HG03064 (cell line): Measurements from ENCODE around the gene UPF3A.

Source experiments
- ATAC-seq: cut with Tn5 transposase; IDR thresholded peaks from one replicate; pipeline ENCODE4 v1.9.1; 2021; ENCODE audit warnings: low read depth; ENCODE audit not compliant: unreplicated experiment

The UPF3A gene

DNA sequence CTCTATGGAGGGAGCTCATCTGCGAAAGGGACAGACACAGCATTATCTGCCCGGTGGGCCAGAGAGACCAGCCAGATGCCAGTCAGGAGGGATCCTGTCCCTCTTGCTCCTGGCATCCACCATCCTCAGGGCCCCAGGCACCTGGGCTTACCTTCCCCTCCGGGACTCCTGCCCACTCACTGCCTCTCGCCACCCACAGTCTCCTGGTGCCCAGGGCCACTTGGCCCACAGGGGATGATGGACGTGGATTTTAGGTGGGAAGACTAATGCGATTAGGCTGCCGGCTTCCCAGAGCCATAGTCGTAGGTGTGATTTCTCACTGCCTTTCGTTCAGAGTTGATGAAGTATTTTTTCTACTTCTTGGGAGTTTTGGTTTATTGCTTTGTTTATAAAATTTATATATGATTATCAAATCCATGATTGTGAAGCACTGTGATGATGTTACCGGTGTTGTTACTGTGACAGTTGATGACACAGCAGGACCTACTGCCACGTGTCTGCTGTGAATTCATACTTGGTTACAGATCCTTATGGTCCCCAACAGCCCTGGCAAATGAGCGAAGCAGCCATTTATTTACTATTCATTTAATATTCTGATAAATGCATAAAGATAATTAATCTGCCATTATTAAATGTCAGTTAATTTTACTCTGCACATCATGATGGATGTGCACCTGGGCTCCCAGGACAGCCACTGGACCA, 18.4 kb downstream of the UPF3A start:
- no peak for ATAC-seq

DNA sequence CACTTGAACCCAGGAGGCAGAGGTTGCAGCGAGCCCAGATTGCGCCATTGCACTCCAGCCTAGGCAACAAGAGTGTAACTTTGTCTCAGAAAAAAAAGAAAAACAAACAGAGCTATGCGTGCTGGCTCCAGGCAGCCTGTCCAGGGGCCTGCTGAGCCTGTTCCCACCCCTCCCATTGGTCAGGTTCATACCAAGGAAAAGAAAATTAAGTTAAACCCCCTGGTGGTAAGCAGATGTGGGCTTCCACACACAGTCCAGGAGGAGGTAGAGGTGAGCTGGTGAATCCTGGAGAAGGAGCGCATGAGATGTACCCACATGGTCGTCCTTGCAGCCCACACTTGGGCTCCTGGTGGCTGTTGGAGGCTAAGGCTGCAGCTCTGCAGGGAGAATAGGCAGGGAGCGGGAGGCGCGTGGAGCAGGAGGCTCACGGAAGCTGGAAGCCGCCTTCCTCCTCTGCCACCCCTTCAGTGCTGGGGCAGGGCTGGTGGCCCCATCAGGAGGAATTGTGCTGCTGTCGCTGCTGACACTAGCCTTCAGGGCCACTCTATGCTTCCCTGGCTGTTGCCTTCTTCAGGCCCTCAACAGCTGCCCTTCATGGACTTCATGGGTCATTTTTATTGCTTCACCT, 22.4 kb downstream of the UPF3A start:
- ATAC-seq: no peak

DNA sequence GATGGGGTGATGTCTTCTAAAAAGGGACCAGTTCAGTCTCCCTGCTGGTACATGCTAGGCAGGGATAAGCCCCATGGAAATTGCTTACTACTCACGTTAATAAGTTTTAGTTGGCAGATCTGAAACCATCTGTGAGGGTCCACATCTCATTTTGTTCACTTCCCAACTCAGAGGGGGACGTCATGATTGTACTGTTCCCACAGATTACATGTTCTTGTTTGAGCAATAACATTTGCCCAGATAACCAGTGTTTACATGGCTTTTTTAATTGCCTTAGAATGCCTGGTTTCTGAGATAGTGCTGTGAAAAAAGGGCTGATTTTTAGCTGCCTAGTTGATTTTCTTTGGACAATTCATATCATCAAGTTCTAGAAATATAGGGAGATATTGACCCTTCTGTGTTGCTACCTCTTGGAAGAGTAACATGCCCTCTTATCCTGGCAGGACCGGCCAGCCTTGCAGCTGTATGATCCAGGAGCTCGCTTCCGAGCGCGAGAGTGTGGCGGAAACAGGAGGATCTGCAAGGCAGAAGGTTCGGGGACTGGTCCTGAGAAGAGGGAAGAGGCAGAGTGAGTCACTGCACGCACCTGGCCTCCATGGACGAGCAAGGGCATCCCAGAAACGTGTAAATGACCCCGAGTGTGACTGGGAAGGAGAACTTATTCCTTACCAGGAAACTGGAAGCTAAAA, 23.1 kb downstream of the UPF3A start:
- no peak for ATAC-seq

DNA sequence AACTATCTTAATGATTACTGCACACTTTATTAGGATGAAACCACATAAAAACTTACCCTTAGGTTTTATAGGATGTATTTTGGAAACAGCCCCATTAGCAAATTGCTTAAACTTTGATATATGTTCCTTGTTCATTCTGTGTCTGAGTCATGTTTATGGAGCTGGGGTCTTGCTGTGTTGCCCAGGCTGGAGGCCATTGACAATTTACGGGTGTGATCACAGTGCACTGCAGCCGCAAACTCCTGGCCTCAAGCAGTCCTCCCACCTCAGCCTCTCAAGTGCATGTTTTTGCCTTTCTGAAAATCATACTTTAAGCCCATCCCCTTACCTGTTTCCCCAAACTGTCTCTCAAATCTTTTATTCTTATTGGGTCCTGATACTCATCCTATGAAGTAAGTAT, 27.7 kb downstream of the UPF3A start:
- no peak for ATAC-seq

DNA sequence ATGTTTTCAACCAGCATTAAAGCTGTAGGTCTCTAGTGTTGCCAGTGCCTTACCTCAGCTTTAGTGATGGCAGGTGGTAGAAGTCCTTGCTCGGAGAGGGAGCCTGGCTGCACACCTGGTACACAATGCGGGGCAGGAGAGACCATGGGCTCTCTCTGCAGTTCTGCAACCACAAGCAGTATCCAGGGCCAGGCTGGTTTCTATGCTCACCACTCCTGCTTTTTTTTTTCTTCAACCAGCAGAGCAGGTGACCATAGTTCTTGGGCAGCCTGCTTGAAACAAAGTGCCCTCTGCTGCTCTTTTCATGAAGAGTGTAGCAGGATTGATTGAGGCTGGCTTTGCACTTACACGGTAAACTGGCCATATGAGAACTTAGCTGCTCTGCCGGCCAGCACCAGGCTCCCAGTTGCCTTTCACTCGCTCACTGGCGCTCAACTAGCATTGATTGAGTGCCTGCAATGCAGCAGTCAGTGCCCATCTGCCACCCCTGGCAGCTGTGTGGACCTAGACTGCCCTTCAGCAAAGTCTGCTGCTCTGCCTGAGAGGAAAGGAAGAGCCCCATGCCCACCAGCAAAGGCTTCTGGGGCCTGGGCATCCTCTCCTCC, 28.5 kb downstream of the UPF3A start:
- ATAC-seq: no peak

DNA sequence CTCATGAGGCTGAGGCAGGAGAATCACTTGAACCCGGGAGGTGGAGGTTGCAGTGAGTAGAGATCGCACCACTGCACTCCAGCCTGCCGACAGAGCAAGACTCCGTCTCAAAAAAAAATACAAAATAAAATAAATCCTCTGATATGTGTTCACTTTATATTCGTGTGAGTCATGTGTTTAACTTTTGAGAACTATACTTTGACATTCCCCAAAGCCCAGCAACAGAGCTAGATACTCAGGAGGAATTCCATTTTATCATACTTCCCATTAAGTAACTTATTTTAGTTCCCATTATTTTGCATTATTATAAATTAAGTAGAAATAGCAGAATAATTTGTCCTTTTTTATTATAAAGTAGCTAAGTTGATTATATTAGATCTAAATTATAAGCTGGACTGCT, 29.6 kb downstream of the UPF3A start:
- ATAC-seq: no peak

DNA sequence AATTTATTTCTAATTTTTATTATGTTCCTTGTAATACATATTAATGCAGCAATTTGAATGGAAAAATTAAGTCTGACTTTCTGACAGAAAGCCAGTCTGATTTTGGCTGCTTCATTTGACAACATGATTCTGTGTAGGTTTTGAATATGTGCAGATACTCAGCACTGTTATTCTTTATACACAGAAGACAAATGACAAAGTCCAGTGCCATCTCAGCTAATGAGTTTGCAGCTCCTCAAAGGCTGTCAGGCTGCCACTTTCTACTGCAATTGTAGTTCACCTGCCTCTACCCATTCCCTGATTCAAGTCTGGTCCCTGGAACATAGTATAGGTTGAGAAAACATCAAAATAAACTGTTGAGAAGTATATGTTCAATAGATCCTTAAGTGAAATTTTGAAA, 30.0 kb downstream of the UPF3A start:
- no peak for ATAC-seq

DNA sequence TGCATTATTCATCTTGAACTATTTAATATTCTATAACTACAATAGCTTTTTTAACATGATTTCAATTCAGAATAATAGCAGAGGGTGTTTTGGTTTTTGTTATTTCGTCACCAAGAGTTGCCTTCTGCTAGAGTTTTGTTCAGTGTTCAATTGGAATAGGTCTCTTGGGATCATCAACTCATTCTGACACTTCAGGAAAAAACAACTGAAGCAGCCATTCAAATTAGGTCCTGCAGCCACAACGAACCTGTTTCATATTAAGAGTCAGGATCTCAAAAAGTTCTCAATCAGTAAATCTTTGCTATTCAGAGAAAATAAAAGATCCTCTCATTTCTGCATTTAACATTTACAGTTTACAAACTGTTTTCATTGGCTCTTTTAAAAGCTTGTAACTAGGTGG, 30.5 kb downstream of the UPF3A start:
- no peak for ATAC-seq

DNA sequence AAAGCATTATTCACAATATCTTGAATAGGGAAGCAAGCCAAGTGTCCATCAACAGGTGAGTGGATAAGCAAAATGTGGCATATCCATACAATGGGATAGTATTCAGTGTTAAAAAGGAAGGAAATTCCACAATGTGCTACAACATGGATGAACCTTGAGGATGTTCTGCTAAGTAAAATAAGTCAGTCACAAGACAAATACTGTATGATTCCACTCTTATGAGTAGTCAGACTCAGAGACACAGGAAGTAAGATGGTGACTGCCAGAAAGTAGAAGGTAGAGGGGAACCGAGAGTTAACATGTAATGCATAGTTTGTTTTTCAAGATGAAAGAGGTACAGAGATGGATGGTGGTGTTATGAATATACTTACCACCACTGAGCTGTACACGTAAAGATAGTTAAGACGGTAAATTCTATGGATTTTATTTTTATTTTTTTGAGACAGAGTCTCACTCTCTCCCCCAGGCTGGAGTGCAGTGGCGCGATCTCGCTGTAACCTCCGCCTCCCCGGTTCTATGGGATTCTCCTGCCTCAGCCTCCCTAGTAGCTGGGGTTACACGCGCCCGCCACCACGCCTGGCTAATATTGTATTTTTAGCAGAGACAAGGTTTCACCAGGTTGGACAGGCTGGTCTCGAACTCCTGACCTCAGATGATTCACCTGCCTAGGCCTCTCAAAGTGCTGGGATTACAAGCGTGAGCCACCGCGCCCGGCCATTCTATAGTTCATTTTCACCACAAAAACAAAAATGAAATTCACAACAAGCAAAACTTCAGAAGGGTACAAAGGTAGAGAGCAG, 31.9 kb downstream of the UPF3A start:
- no peak for ATAC-seq

DNA sequence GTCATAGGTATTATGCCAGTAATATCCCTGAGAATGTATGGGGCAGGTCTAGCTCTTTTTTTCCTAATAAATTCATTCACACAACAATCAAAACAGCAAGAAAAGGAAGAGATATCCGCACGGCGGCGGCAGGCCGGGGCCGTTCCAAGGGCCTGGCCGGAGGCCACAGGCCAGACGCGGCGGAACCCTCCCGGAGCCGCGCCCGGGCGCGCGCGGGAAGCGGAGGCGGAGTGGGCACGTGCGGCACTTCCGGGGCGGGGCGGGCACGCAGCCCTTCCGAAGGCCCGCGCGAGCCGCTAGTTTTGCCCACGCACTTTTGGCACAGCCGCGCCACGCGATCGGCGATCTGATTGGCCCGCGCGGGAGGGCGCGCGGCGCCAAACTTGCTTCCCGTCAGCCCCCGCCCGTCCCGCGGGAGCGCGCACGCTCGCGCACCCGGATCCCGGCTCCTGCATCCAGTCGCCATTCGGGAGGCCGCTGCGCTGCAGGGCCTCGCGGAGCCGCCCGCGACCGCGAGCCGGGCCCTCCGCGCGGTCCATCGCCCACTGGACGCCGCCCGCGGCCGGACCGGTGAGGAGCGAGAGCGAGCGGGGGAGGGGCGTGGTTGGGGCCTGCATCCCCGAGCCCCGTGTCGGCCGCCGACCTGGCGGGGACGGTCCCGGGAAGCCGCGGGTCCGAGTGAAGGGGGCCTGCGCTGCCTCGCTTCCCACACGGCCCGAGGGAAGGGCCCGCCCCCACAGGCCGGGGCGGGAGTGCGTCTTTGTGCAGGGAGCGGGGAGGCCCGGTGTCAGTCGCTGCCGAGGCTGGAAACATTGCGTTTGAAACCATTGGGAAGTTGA, 32.9 kb downstream of the UPF3A start, which contains the start of gene CHAMP1:
Gene CHAMP1, plus strand, starts transcription at position 430 of the 839 bp plus-strand sequence. CDS start 9,340 bp downstream, outside the sequence.
- peak; percentile 71 for ATAC-seq

DNA sequence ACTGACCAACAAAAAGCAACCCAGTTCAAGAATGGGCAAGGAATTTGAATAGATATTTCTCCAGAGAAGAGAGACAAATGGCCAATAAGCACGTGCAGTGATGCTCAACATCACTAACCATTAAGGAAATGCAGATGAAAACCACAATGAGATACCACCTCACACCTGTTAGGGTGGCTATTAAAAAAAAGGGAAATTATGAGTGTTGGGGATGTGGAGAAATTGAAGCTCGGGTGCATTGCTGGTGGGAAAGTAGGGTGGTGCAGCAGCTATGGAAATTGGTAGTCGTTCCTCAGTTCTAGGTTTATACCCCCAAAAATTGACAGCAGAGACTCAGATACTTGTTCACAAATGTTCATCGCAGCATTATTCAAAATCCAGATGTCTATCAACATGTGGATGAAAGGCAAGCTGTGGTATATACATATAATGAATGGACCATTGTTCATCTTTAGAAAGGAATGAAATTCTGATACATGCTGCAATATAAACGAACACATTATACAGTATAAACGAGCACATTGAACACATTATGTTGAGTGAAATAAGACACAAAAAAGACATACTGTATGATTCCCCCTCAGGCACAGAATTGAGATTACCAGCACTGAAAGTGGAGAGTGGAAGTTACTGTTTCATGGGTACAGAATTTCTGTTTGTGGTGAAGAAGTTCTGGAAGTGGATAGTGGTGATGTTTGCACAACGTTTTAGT, 33.8 kb downstream of the UPF3A start:
- ATAC-seq: peak; percentile 5

DNA sequence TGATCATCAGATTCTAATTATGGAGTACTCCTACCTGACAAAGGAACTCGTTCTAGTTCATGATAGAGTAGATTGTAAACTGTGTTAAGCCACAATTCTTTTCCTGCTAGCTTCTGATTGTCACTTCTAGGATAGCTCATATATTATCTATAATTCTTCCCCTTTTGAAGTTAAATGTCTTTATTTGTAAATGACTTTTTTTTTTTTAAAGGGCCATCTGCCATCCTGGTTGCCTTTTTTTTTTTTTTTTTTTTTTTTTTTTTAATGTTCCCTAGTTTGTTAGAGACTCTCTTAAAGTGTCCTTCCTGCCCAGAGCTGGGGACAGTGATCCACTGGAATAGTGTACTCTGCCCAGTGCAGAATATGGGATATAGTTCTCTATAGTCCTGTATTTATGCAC, 37.2 kb downstream of the UPF3A start:
- ATAC-seq: no peak

DNA sequence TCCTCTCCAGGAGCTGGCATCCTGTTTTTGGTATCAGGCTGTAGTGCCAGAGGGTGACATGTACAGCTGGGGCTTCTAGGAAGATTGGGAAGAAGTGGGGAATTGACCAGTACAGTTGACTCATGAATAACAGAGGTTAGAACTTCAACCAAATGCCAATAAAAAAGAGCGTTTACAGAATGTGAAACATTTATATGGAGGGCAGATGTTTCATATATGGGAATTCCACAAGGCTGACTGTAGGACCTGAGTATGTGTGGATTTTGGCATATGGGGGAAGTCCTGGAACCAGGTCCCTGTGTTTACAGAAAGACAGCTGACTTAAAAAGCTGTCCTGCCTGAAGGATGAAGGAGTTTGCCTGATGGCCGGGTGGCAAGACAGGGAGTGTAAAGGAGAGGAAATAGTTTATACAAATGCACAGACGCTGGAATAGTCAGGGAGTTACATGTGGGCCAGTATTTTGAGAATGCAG, 38.1 kb downstream of the UPF3A start:
- ATAC-seq: no peak

DNA sequence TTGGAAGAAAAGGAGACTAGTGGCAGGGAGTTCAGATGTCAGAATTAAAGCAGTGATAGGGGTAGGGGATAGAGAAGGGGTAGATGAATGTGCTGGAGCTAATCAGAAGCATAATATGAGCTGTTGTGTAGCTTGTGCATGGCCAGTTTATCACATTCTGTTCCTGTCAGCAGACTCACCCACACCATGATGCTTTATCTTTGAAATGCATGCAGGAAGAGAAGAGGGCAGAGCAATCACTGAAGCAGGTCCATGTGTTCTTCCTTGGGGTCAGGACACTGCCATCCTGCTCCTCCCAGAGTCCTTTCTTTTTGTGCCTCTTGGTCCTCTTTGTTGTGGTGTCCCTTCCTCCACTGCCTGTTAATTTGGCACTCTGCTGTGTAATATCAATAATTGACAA, 38.7 kb downstream of the UPF3A start:
- no peak for ATAC-seq

DNA sequence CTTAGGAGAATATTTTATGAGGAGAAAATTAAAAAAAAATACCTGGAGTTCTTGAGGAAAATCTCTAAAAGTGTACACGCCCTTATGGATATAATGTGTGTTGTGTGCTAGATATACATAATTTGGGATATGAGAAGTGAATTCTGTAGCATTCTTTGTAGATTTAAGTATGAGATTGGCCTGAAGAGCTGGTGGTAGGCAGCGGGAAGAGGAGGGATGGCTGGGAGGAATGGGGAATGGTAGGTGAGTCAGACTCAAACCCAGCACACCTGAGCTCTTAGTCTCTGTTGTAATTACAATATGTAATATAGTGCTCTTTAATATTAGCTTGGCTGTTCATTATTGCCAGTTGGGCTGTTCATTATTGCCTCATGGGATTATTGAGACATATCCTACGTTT, 39.9 kb downstream of the UPF3A start:
- no peak for ATAC-seq

DNA sequence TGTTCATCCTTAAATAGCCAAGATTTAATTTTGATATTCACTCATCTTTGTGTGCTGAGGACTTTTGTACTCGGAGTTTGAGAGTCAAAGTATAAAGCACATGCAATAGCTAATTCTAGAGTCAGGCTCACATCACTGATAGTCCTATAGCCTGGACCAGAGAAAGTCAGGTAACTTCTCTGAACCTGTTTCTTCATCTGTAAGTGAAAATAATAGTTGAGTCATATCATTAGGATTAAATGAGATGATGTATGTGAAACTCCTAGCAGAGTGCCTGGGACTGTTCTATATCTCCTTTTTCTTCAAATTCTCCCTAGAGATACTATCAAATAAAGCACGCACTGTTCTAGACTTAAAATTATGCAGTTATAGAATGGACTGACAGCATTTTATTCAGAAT, 41.9 kb downstream of the UPF3A start:
- no peak for ATAC-seq

DNA sequence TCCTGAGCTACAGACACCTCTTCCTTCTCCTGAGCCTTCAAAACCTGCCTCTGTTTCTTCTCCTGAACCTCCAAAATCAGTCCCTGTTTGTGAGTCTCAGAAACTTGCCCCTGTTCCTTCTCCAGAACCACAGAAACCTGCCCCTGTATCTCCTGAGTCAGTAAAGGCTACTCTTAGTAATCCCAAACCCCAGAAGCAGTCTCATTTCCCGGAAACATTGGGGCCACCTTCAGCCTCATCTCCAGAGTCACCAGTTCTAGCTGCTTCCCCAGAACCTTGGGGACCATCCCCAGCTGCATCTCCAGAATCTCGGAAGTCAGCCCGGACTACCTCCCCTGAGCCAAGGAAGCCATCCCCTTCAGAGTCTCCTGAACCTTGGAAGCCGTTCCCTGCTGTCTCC, 42.9 kb downstream of the UPF3A start:
- no peak for ATAC-seq

DNA sequence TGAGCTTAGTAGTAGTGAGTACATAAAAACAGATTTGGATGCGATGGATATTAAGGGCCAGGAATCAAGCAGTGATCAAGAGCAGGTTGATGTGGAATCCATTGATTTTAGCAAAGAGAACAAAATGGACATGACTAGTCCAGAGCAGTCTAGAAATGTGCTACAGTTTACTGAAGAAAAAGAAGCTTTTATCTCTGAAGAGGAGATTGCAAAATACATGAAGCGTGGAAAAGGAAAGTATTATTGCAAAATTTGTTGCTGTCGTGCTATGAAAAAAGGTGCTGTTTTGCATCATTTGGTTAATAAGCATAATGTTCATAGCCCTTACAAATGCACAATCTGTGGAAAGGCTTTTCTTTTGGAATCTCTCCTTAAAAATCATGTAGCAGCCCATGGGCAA, 44.3 kb downstream of the UPF3A start:
- no peak for ATAC-seq

DNA sequence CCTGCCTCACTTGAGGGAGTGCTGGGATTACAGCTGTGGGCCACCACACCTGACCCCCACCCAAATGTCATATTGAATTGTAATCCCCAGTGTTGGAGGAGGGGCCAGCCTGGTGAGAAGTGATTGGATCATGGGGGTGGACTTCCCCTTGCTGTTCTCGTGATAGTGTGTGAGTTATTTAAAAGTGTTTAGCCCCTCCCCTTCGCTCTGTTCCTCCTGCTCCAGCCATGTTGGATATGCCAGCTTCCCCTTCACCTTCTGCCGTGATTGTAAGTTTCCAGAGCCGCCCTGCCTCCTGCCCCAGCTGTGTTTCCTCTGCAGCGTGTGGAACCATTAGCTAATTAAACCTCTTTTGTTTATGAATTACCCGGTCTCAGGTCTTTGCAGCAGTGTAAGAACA, 46.6 kb downstream of the UPF3A start:
- no peak for ATAC-seq
